Right lobe of liver (tissue), 4 donors: ENCODE data around the gene THADA.

Experiments
- CTCF ChIP-seq, 4 donors: fragments of 200-600 bp in 3 of 4; fragments of 450-650 bp in 1 of 4; IDR thresholded peaks; one replicate each; pipeline versions ENCODE4 v1.5.1 to v1.8.0; 2016 to 2022; ENCODE audit warnings: antibody characterized with exemption in 4 of 4, mild to moderate bottlenecking in 2 of 4
- POLR2A ChIP-seq: fragments of 450-650 bp; IDR thresholded peaks from one replicate; pipeline ENCODE4 v1.6.1; 2017; ENCODE audit warnings: antibody characterized with exemption, mild to moderate bottlenecking
- donor health status: DM: no; HTN: no; CAD: no.
- donor health status: DM: no; HTN: no; CAD: no.
- donor health status: DM: no; HTN: yes; CAD: no.

GRCh38 chr2:43306197-43306596 is 289.6 kb downstream of the THADA start:
- no peak for TF ChIP-seq CTCF (IDR thresholded peaks at IDR 0.05)
- TF ChIP-seq POLR2A = no peak
